Testis (tissue), 3 donors: ENCODE measurements around the gene MCAT. TPM values are rescaled to one million over a fixed set of nuclear protein-coding genes. Genes with fewer than 3 reads are reported as not detected.

ENCODE experiments used
- DNase-seq: peaks from one replicate; pipeline ENCODE4 v3.0.0-alpha.2; 2019
- H3K27ac ChIP-seq, 2 donors: fragments of 200-600 bp; sonication (generic); one replicate each; pipeline ENCODE4 v1.5.1; 2019
- H3K27me3 ChIP-seq: fragments of 200-600 bp; sonication (generic); one replicate; pipeline ENCODE4 v1.5.1; 2019
- H3K36me3 ChIP-seq: fragments of 200-600 bp; sonication (generic); one replicate; pipeline ENCODE4 v1.5.1; 2017; ENCODE audit warnings: low read depth; ENCODE audit errors: missing control alignments
- H3K4me1 ChIP-seq: fragments of 200-600 bp; sonication (generic); one replicate; pipeline ENCODE4 v1.5.1; 2019
- H3K4me3 ChIP-seq, 2 donors: fragments of 200-600 bp; sonication (generic); one replicate each; pipeline ENCODE4 v1.5.1; 2017 to 2019
- H3K9me3 ChIP-seq: fragments of 200-600 bp; sonication (generic); one replicate; pipeline ENCODE4 v1.5.1; 2017
- CTCF ChIP-seq, 3 experiments: fragments of 450-650 bp in 2 of 3; fragments of 200-600 bp in 1 of 3; sonication (generic) in 1 of 3; IDR thresholded peaks; one replicate each; pipeline ENCODE4 v1.5.1; 2016 to 2019; ENCODE audit warnings: antibody characterized with exemption in 3 of 3, mild to moderate bottlenecking in 2 of 3, moderate library complexity in 1 of 3
- POLR2A ChIP-seq: fragments of 450-650 bp; IDR thresholded peaks from one replicate; pipeline ENCODE4 v1.6.1; 2017; ENCODE audit warnings: antibody characterized with exemption, mild to moderate bottlenecking, moderate library complexity
- WGBS, 2 donors: methylation state at CpG; one replicate each; pipeline ENCODE4 v1.1.5; 2018; 5-methylcytosine and 5-hydroxymethylcytosine counted together
- intact Hi-C: fragments of 100-400 bp; cut with DNase I; formaldehyde crosslinking; loops from one replicate; pipeline ENCODE4 v1.15.1; 2023; ENCODE audit warnings: low total_unique reads
- polyA plus RNA-seq: library from polyadenylated mRNA; stranded (reverse); fragments of 350-450 nt; fragmentation: Illumina TruSeq; extraction: RNeasy Lipid Tissue Mini Kit (QIAGEN cat#74804); gene quantifications from one replicate; pipeline ENCODE4 v1.2.3, GENCODE V29; 2014; ENCODE audit warnings: low read depth, low replicate concordance; ENCODE audit not compliant: insufficient read depth
- total RNA-seq, 2 donors: library from RNA; depleted of rRNA; stranded (reverse); fragments of >200 nt; gene quantifications; one replicate each; pipeline ENCODE4 v1.2.3, GENCODE V29; 2016

Gene MCAT
- total and polyA plus RNA-seq, 3 donors from 2014 or later: 25.4 to 46.5 (median 43.1) TPM

- H3K27me3 ChIP-seq: no peaks in the 10 kb centered on the region
- no peak for DNase-seq
- H3K27ac ChIP-seq: no peak overlapping the region
- TF ChIP-seq POLR2A (no peak), CTCF (IDR thresholded peaks at IDR 0.05) (no peak)
- peaks cover 3% of the 10 kb centered on the region for H3K4me1 ChIP-seq
- no peak overlapping the region for H3K4me3 ChIP-seq
- intact Hi-C loops: no loop called here
- H3K9me3 ChIP-seq: no peaks in the 10 kb centered on the region
- 63 to 86% methylated on average over 1 to 5 of the region's 5 CpGs for WGBS, 2 donors
- H3K36me3 ChIP-seq: no peaks in the 10 kb centered on the region
These were observed 16.6 kb downstream of the MCAT start for GRCh38 chr22:43126501-43127165.

GRCh38 chr22:43118953-43119458 lies 24.2 kb downstream of the MCAT start:
- Histone ChIP-seq H3K27me3 (no peaks in the 10 kb centered on the region), H3K36me3 (no peaks in the 10 kb centered on the region), H3K9me3 (no peaks in the 10 kb centered on the region), H3K27ac (no peak overlapping the region), H3K4me1 (no peaks in the 10 kb centered on the region), H3K4me3 (no peak overlapping the region)
- WGBS, 2 donors: 75 to 77% methylated on average over 7 of the region's 7 CpGs
- DNase-seq: no peak
- intact Hi-C loops: no loop called here
- TF ChIP-seq POLR2A: no peak
- TF ChIP-seq CTCF (IDR thresholded peaks at IDR 0.05): no peak

DNA sequence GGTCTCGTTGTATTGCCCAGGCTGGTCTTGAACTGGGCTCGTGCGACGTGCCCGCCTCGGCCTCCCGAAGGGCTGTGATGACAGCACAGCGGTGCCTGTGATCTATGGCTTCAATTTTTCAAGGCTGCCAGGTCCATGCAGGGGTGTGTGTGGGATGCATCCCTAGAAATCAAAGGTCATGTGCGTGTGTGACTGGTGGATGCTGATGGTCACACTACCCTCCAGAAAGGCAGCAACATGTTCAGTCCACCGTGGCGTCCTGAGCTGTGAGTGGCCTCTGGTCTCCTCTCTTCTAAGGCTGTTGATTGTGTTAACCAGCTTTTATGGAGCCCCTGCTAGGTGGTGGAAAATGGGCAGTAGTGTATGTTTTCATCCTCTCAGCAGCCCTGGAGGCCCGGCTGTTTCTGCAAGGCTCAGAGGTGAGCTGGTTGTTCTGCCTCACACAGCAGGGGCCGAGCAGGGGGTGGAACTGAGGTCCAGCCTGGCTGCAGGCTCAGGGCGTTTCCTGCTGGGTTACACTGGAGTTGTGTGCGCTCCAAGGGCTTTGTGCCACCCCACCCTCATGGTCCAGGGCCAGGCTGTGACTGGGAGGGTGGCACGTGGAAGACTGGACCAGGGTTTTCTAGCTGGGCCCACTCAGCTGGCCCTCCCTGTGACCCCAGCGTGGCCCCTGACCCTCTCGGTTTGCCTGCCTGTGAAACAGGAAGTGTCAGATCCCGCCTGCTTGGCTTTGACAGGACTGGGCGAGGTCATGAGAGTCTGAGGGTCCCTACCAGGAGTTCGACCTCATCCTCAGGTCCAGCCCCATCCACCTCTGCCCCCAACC lies 25.0 kb downstream of the MCAT start:
- no peak overlapping the region for H3K27ac ChIP-seq
- intact Hi-C loops: no loop called here
- WGBS, 2 donors: 86 to 88% methylated on average over 21 of the region's 21 CpGs
- DNase-seq: no peak
- H3K36me3 ChIP-seq: no peaks in the 10 kb centered on the region
- no peaks in the 10 kb centered on the region for H3K4me1 ChIP-seq
- no peaks in the 10 kb centered on the region for H3K27me3 ChIP-seq
- TF ChIP-seq POLR2A (no peak), CTCF (IDR thresholded peaks at IDR 0.05) (no peak)
- no peaks in the 10 kb centered on the region for H3K9me3 ChIP-seq
- H3K4me3 ChIP-seq: no peak overlapping the region

DNA sequence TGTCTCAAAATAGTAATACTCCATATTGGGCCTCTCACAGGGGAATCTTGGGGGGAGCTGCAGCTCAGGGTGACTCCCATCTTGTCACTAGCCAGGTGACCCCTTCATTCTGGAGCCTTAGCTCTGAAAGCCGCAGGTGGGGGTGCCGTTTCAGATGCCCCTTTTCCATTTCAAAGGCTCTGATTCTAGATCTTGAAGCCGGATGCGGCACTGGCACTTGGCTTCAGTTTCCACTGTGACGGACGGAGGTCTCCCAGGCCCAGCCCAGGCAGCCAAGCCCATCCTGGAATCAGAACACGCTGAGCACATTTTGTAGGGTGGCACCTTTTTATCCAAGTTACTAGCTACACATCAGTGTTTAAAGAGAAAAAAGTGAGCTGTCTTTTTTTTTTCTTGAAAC lies 26.3 kb downstream of the MCAT start:
- 92 to 96% methylated on average over 7 of the region's 7 CpGs for WGBS, 2 donors
- no peaks in the 10 kb centered on the region for H3K27me3 ChIP-seq

More for the DNA sequence above, 26.3 kb downstream of the MCAT start:
- no peak overlapping the region for H3K27ac ChIP-seq
- no peaks in the 10 kb centered on the region for H3K9me3 ChIP-seq
- intact Hi-C loops: no loop called here
- no peaks in the 10 kb centered on the region for H3K36me3 ChIP-seq
- no peak for DNase-seq
- TF ChIP-seq POLR2A (no peak), CTCF (IDR thresholded peaks at IDR 0.05) (no peak)
- no peaks in the 10 kb centered on the region for H3K4me1 ChIP-seq
- no peak overlapping the region for H3K4me3 ChIP-seq
